ENCODE data around the gene BMP4.

Gene BMP4

GRCh38 chr14:53900499-53900898 lies 56.1 kb downstream of the BMP4 start:
- H3K9me3 ChIP-seq (ENCODE audit: control insufficient read depth in 2 of 2, low read length in 2 of 2), result no peaks in the 10 kb centered on the region
- no peaks in the 10 kb centered on the region for H3K36me3 ChIP-seq (ENCODE audit: control insufficient read depth in 2 of 2, insufficient read depth in 2 of 2, low read length in 2 of 2)
- peaks cover 0 to 4% of the 10 kb centered on the region in 2 donors for H3K4me1 ChIP-seq (ENCODE audit: control insufficient read depth in 2 of 2, insufficient read depth in 2 of 2, low read length in 2 of 2)
- H3K27ac ChIP-seq (ENCODE audit: low read depth in 2 of 2, low read length in 2 of 2), result no peak overlapping the region
- H3K27me3 ChIP-seq (ENCODE audit: control insufficient read depth in 2 of 2, insufficient read depth in 2 of 2, low read length in 2 of 2), result no peaks in the 10 kb centered on the region
- H3K4me3 ChIP-seq (ENCODE audit: low read length in 2 of 2), result no peak overlapping the region
- H3K9ac ChIP-seq (ENCODE audit: low read depth in 1 of 2, low read length in 2 of 2), result no peak overlapping the region
